Endodermal cell (in vitro differentiated cells): ENCODE results near the gene YKT6. TPM values are rescaled to one million over a fixed set of nuclear protein-coding genes. Genes with fewer than 3 reads are reported as not detected.

Source experiments
- DNase-seq: peaks from one replicate; pipeline ENCODE4 v3.0.0-alpha.2; 2017
- H3K27ac ChIP-seq: 2 replicates; pipeline ENCODE4 v1.5.1; 2013; ENCODE audit warnings: mild to moderate bottlenecking, low read depth, low read length, moderate library complexity
- H3K27me3 ChIP-seq: 2 replicates; pipeline ENCODE4 v1.6.1; 2013; ENCODE audit warnings: mild to moderate bottlenecking, low read length, moderate library complexity; ENCODE audit not compliant: insufficient read depth, control insufficient read depth, poor library complexity, severe bottlenecking
- H3K36me3 ChIP-seq: 2 replicates; pipeline ENCODE4 v1.7.0; 2013; ENCODE audit warnings: mild to moderate bottlenecking, low read length, moderate library complexity; ENCODE audit not compliant: control insufficient read depth, insufficient read depth
- H3K4me1 ChIP-seq: one replicate; pipeline ENCODE4 v1.7.0; 2013; ENCODE audit warnings: low read length; ENCODE audit not compliant: control insufficient read depth, insufficient read depth
- H3K4me3 ChIP-seq: 2 replicates; pipeline ENCODE4 v1.5.1; 2013; ENCODE audit warnings: mild to moderate bottlenecking, low read length, moderate library complexity
- H3K9ac ChIP-seq: 2 replicates; pipeline ENCODE4 v1.6.1; 2013; ENCODE audit warnings: mild to moderate bottlenecking, low read length, moderate library complexity; ENCODE audit not compliant: poor library complexity, severe bottlenecking; ENCODE audit errors: extremely low read depth
- H3K9me3 ChIP-seq: 2 replicates; pipeline ENCODE4 v1.6.1; 2013; ENCODE audit warnings: mild to moderate bottlenecking, low read length, moderate library complexity; ENCODE audit not compliant: control insufficient read depth
- H3K27ac Mint-ChIP-seq: 2 replicates; pipeline ENCODE4 v1.8.0; 2020; ENCODE audit warnings: mixed read lengths
- H3K27me3 Mint-ChIP-seq: 2 replicates; pipeline ENCODE4 v1.8.0; 2021; ENCODE audit warnings: mild to moderate bottlenecking, mixed read lengths; ENCODE audit not compliant: insufficient read depth
- H3K36me3 Mint-ChIP-seq: 2 replicates; pipeline ENCODE4 v1.8.0; 2020; ENCODE audit warnings: low read depth, mixed read lengths
- H3K4me1 Mint-ChIP-seq: 2 replicates; pipeline ENCODE4 v1.8.0; 2020; ENCODE audit warnings: mixed read lengths
- H3K4me3 Mint-ChIP-seq: 2 replicates; pipeline ENCODE4 v1.8.0; 2020; ENCODE audit warnings: mild to moderate bottlenecking, moderate library complexity, mixed read lengths
- H3K9me3 Mint-ChIP-seq: 2 replicates; pipeline ENCODE4 v1.8.0; 2020; ENCODE audit warnings: mild to moderate bottlenecking, mixed read lengths
- WGBS, 2 experiments: methylation state at CpG; one replicate each; pipeline versions ENCODE4 v1.1.5 to v1.1.7; 2013; ENCODE audit warnings: missing lambda C conversion rate in 2 of 2, mixed read lengths in 1 of 2; ENCODE audit not compliant: insufficient coverage in 1 of 2, insufficient read length in 1 of 2; 5-methylcytosine and 5-hydroxymethylcytosine counted together
- total RNA-seq, 2 donors: library from RNA; stranded (reverse); fragmentation: NEBNext Ultra II Directional in 1 of 2; extraction: Animal tissue kit (Norgen Biotek cat#: 25700) in 1 of 2; gene quantifications; 2 replicates in 1 of 2; 3 replicates in 1 of 2; pipeline ENCODE4 v1.2.1, GENCODE V29; 2021
- TF ChIP-seq, protein P1 (sequence below): fragments of 200-600 bp; sonication (generic); conservative IDR thresholded peaks from 2 replicates; pipeline ENCODE4 v1.5.0; 2021; ENCODE audit warnings: antibody characterized with exemption, mild to moderate bottlenecking

The YKT6 gene
- total RNA-seq, 2 donors from 2014 or later: 96.2 to 101 TPM

DNA sequence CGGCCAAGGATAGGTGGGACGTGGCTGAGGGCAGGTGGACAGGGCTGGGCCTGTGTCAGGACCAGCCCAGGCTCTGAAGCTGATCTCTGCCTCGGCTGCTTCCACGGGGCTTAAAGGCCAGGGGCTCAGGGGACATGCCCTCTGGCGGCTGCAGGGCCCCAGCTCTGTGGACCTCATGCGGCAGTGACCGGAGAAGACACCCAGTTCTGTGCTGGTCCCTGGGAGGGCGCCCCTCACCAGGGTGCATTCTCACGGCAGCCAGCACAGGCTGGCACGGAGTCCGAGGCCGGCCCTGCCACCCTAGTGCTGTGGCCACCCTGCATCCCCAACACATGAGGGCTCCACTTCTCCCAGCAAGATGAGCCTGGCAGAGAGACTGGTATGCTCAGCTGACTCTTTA, 30.3 kb downstream of the YKT6 start:
- no peaks in the 10 kb centered on the region for H3K9me3 ChIP-seq
- DNase-seq: no peak
- H3K4me3 ChIP-seq: no peak overlapping the region
- TF ChIP-seq, protein P1, sequence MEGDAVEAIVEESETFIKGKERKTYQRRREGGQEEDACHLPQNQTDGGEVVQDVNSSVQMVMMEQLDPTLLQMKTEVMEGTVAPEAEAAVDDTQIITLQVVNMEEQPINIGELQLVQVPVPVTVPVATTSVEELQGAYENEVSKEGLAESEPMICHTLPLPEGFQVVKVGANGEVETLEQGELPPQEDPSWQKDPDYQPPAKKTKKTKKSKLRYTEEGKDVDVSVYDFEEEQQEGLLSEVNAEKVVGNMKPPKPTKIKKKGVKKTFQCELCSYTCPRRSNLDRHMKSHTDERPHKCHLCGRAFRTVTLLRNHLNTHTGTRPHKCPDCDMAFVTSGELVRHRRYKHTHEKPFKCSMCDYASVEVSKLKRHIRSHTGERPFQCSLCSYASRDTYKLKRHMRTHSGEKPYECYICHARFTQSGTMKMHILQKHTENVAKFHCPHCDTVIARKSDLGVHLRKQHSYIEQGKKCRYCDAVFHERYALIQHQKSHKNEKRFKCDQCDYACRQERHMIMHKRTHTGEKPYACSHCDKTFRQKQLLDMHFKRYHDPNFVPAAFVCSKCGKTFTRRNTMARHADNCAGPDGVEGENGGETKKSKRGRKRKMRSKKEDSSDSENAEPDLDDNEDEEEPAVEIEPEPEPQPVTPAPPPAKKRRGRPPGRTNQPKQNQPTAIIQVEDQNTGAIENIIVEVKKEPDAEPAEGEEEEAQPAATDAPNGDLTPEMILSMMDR: no peak
- no peaks in the 10 kb centered on the region for H3K36me3 ChIP-seq
- 93 to 98% methylated on average over 7 to 12 of the region's 12 CpGs for WGBS, 2 experiments
- no peaks in the 10 kb centered on the region for H3K36me3 Mint-ChIP-seq
- H3K4me3 Mint-ChIP-seq: no peak overlapping the region
- H3K4me1 ChIP-seq: no peaks in the 10 kb centered on the region
- no peaks in the 10 kb centered on the region for H3K27me3 Mint-ChIP-seq
- H3K4me1 Mint-ChIP-seq: no peaks in the 10 kb centered on the region
- no peak overlapping the region for H3K27ac Mint-ChIP-seq
- no peaks in the 10 kb centered on the region for H3K9me3 Mint-ChIP-seq
- H3K9ac ChIP-seq: no peak overlapping the region
- no peak overlapping the region for H3K27ac ChIP-seq
- no peaks in the 10 kb centered on the region for H3K27me3 ChIP-seq

DNA sequence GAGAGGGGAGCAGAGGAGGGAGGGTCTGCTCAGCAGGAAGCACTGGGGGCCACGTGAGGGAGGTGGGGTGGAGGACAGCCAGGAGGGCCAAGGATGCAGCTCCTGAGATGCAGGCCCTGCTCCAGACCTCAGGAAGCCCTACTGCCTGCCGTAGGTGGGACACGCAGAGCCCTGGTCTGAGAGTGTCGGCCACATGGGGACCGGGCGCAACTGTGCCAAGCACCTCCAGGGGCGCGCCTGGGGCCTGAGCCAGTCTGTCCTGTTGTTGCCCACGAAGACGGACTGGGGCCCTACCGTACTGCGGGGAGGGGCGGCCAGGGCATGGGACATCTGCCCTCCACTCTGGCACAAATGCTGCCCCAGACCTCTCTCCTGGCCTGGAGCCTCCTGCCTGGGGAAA, 31.6 kb downstream of the YKT6 start:
- H3K4me1 ChIP-seq: no peaks in the 10 kb centered on the region
- Mint-ChIP-seq H3K9me3 (no peaks in the 10 kb centered on the region), H3K27me3 (no peaks in the 10 kb centered on the region), H3K27ac (no peak overlapping the region), H3K4me1 (no peaks in the 10 kb centered on the region), H3K4me3 (no peak overlapping the region), H3K36me3 (no peaks in the 10 kb centered on the region)
- H3K27ac ChIP-seq: no peak overlapping the region
- DNase-seq: no peak
- TF ChIP-seq, protein P1: no peak
- H3K9ac ChIP-seq: no peak overlapping the region
- H3K27me3 ChIP-seq: no peaks in the 10 kb centered on the region
- no peak overlapping the region for H3K4me3 ChIP-seq
- WGBS, 2 experiments: 93 to 94% methylated on average over 9 to 13 of the region's 13 CpGs
- H3K9me3 ChIP-seq: no peaks in the 10 kb centered on the region
- H3K36me3 ChIP-seq: no peaks in the 10 kb centered on the region

DNA sequence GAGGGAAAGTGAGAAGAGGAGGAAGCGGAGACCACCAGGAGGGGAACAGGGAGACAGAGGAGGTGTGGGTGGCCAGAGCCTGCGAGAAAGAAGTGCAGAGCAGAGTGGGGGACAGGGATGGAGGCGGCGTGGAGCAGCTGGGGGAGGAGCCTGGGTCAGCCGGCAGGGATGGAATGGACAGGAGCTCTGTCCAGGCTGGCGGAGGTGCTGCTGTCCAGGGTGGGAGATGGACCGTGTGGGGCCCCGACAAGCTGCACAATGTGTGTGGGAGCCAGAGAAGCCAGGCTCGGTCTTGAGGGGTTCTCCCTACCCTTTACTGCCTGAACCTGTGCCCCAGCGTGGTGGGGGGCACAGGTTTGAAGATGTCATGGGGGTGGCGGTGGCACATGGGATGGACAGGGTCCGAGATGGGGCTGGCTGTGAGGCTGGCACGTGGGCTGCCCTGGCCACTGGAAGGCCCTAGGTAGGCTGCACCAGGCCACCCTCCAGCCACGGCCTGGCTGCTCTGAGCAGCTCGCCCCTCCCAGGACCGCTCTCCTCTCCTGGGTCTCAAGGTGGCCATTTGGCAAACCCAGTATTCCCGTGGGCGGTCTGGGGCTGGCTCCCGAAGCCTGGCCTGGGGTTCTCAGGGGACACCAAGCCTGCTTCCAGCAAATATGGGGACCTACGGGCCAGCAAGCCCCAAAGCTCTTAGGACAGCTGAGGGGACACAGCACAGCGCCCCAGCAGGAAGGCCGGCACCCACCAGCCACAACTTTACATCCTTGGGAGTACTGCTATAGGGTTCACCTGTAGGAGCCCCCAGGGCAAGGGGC, 32.3 kb downstream of the YKT6 start:
- no peak overlapping the region for H3K27ac Mint-ChIP-seq
- no peak overlapping the region for H3K4me3 Mint-ChIP-seq
- TF ChIP-seq, protein P1: no peak
- Histone ChIP-seq H3K9ac (no peak overlapping the region), H3K4me3 (no peak overlapping the region), H3K9me3 (no peaks in the 10 kb centered on the region), H3K36me3 (no peaks in the 10 kb centered on the region), H3K27ac (no peak overlapping the region), H3K27me3 (no peaks in the 10 kb centered on the region), H3K4me1 (no peaks in the 10 kb centered on the region)
- 90 to 93% methylated on average over 18 to 22 of the region's 22 CpGs for WGBS, 2 experiments
- H3K4me1 Mint-ChIP-seq: no peaks in the 10 kb centered on the region
- H3K36me3 Mint-ChIP-seq: no peaks in the 10 kb centered on the region
- H3K9me3 Mint-ChIP-seq: no peaks in the 10 kb centered on the region
- H3K27me3 Mint-ChIP-seq: no peaks in the 10 kb centered on the region
- no peak for DNase-seq
